Osteocyte (in vitro differentiated cells): Measurements from ENCODE around the gene ALPK3. TPM values are rescaled to one million over a fixed set of nuclear protein-coding genes. Genes with fewer than 3 reads are reported as not detected.

Experiments
- DNase-seq: peaks from one replicate; pipeline ENCODE4 v3.0.0; 2021; ENCODE audit warnings: mixed read lengths; ENCODE audit not compliant: unreplicated experiment; ENCODE audit errors: extremely low spot score
- H3K27ac Mint-ChIP-seq: one replicate; pipeline ENCODE4 v1.8.0; 2021; ENCODE audit warnings: mild to moderate bottlenecking, mixed read lengths; ENCODE audit not compliant: unreplicated experiment
- H3K27me3 Mint-ChIP-seq: one replicate; pipeline ENCODE4 v1.8.0; 2021; ENCODE audit warnings: mixed read lengths; ENCODE audit not compliant: unreplicated experiment
- H3K36me3 Mint-ChIP-seq: one replicate; pipeline ENCODE4 v1.8.0; 2021; ENCODE audit warnings: mixed read lengths; ENCODE audit not compliant: unreplicated experiment
- H3K4me1 Mint-ChIP-seq: one replicate; pipeline ENCODE4 v1.8.0; 2021; ENCODE audit warnings: mixed read lengths; ENCODE audit not compliant: unreplicated experiment
- H3K4me3 Mint-ChIP-seq: one replicate; pipeline ENCODE4 v1.8.0; 2021; ENCODE audit warnings: mild to moderate bottlenecking, moderate library complexity, mixed read lengths; ENCODE audit not compliant: unreplicated experiment
- H3K9me3 Mint-ChIP-seq: one replicate; pipeline ENCODE4 v1.8.0; 2021; ENCODE audit warnings: mixed read lengths; ENCODE audit not compliant: unreplicated experiment
- CTCF ChIP-seq: fragments of 200-600 bp; sonication (generic); IDR thresholded peaks from 2 replicates; pipeline ENCODE4 v1.5.0; 2021; ENCODE audit warnings: antibody characterized with exemption, mild to moderate bottlenecking, moderate library complexity
- total RNA-seq: library from RNA; stranded (reverse); gene quantifications from 2 replicates; pipeline ENCODE4 v1.2.1, GENCODE V29; 2021

ALPK3 gene
- total RNA-seq, 1 donor from 2014 or later: 0.27 TPM

GRCh38 chr15:84911879-84912660 is 94.9 kb downstream of the ALPK3 start:
- H3K36me3 Mint-ChIP-seq: no peaks in the 10 kb centered on the region
- peak overlapping the region; percentile 16 for H3K4me3 Mint-ChIP-seq
- no peak for TF ChIP-seq CTCF
- DNase-seq: no peak
- H3K27me3 Mint-ChIP-seq: no peaks in the 10 kb centered on the region
- H3K9me3 Mint-ChIP-seq: no peaks in the 10 kb centered on the region
- H3K4me1 Mint-ChIP-seq: peaks cover 48% of the 10 kb centered on the region
- H3K27ac Mint-ChIP-seq: peak overlapping the region; percentile 95

- Mint-ChIP-seq H3K9me3 (no peaks in the 10 kb centered on the region), H3K4me1 (peaks cover 48% of the 10 kb centered on the region), H3K27me3 (no peaks in the 10 kb centered on the region), H3K36me3 (no peaks in the 10 kb centered on the region), H3K27ac (peak overlapping the region; percentile 95), H3K4me3 (no peak overlapping the region)
- no peak for DNase-seq
- TF ChIP-seq CTCF: no peak
Observed at GRCh38 chr15:84913360-84913723, 96.2 kb downstream of the ALPK3 start.

- H3K4me1 Mint-ChIP-seq: peaks cover 44% of the 10 kb centered on the region
- no peaks in the 10 kb centered on the region for H3K9me3 Mint-ChIP-seq
- H3K4me3 Mint-ChIP-seq: no peak overlapping the region
- no peak for TF ChIP-seq CTCF
- DNase-seq: no peak
- H3K27ac Mint-ChIP-seq: peak overlapping the region; percentile 92
- no peaks in the 10 kb centered on the region for H3K27me3 Mint-ChIP-seq
- no peaks in the 10 kb centered on the region for H3K36me3 Mint-ChIP-seq
Observed at GRCh38 chr15:84914351-84914750, 97.2 kb downstream of the ALPK3 start.

- H3K4me1 Mint-ChIP-seq: peaks cover 44% of the 10 kb centered on the region
- TF ChIP-seq CTCF: no peak
- peak overlapping the region; percentile 92 for H3K27ac Mint-ChIP-seq
- peak overlapping the region; percentile 43 for H3K4me3 Mint-ChIP-seq
- H3K27me3 Mint-ChIP-seq: no peaks in the 10 kb centered on the region
- no peak for DNase-seq
- no peaks in the 10 kb centered on the region for H3K36me3 Mint-ChIP-seq
- no peaks in the 10 kb centered on the region for H3K9me3 Mint-ChIP-seq
Observed at GRCh38 chr15:84914909-84915605, 97.9 kb downstream of the ALPK3 start.

- Mint-ChIP-seq H3K4me1 (peaks cover 43% of the 10 kb centered on the region), H3K36me3 (no peaks in the 10 kb centered on the region), H3K9me3 (no peaks in the 10 kb centered on the region), H3K4me3 (no peak overlapping the region), H3K27ac (peak overlapping the region; percentile 92), H3K27me3 (no peaks in the 10 kb centered on the region)
- DNase-seq: no peak
- TF ChIP-seq CTCF: no peak
Observed at GRCh38 chr15:84915606-84915958, 98.4 kb downstream of the ALPK3 start.
